ENCODE results near the gene MATN4. TPM values are rescaled to one million over a fixed set of nuclear protein-coding genes. Genes with fewer than 3 reads are reported as not detected.

MATN4 gene, protein sequence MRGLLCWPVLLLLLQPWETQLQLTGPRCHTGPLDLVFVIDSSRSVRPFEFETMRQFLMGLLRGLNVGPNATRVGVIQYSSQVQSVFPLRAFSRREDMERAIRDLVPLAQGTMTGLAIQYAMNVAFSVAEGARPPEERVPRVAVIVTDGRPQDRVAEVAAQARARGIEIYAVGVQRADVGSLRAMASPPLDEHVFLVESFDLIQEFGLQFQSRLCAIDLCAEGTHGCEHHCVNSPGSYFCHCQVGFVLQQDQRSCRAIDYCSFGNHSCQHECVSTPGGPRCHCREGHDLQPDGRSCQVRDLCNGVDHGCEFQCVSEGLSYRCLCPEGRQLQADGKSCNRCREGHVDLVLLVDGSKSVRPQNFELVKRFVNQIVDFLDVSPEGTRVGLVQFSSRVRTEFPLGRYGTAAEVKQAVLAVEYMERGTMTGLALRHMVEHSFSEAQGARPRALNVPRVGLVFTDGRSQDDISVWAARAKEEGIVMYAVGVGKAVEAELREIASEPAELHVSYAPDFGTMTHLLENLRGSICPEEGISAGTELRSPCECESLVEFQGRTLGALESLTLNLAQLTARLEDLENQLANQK
- 0.06 TPM in 1 of 2 replicates, not detected in the other for total RNA-seq

DNA sequence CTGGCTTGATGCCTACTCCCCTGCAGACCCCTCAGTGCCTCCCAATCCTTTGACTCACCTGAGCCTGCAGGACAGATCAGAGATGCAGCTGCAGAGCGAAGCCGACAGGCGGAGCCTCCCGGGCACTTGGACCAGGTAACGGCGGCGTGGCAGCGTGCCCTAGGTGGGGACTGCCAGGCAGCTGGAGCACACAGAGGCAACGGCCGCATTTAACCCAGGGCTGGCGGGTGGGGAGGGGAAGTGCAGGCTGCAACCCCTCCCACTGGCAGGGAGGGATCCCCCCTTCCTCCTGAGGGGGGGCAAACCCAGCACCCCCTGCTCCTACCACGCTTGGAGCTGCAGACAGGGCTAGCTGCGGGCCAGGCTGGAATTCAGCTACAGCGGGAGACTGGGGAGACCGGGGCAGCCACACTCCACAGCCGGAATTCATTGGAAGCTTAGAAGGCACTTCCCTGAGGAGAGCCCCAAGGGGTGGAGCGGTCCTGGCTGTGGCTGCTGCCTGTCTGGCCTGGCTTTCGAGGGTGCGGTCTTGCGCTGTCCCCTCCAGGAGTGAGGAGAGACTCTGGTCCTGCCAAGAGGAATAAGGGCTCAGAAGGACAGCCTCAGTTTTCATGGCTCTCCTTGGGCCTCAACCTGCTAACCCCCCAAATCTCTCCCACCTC lies at the start of gene MATN4:
Gene MATN4, minus strand, starts transcription at position 183 of the 662 bp plus-strand sequence. CDS start 2,717 bp downstream, outside the sequence.

DNA sequence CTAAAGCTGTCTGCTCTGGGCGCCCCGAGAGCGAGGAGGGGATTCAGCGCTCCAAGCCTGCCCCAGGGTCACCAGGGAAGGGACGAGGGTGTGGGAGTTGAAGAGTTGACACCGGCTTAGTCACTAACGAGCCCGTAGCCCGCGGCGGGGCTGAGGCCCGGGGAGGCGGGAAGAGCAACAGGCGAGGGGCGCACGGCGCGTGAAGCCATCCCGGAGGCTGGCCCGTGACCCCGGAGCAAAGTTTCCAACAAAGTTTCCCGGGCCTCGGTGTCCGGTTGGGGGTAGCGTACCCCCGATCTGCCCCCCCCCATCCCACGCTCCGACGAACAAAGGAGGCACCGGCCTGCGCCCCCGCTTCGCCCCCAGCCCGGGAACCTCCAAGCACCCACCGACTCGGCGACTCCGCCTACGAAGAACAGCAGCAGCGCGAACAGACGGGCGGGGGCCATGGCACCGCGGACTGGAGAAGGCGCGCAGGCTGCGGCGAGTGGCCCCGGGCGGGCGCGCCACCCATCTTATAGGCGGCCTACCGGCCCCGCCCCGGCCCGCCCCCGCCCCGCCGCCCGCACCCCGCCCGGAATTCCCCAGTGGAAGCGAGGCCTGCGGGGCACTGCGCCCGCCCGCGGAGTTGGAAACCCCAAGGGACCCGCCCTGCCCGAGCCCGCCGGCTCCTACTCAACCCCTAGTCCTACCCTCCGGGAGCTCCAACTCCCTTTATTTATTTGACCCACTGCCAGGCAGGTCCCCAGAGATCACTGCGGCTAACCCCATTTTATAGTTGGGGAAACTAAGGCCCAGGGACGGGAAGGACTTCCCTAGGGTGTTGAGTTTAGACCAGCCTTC lies 40.1 kb upstream of the MATN4 start, which contains the start of gene SDC4:
Gene SDC4, minus strand, starts transcription at position 489 of the 843 bp plus-strand sequence. Its CDS starts 40 bp downstream, at position 449.

DNA sequence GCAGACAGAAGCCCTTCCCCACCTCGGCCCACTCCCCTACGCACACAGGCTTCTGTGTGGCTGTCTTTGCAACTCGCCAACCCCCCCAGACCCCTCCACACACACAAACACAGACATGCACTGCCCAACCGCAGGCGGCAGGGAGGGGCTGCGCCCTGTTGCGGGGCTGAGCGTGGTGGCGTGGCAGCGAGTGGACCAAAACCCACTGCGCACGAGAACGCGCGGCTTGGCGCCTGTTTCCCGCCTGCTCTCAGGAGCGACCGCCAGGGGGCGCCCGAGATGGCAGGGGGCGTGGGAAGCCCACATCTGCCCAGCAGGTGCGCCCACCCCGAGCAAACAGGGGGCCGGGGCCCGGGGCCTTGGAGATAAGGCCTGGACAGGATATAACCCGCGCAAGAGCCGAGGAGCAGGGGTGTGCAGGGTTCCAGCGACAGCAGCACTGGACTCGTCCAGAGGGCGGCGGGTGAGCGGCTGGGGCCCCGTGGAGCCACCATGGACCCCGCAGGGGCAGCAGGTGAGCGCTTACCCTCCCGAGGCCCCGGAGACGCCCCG lies 1.6 kb downstream of the MATN4 start, which contains the start of gene RBPJL:
Gene RBPJL, plus strand, starts transcription at position 410 of the 552 bp plus-strand sequence. Its CDS starts 83 bp downstream, at position 493.

DNA sequence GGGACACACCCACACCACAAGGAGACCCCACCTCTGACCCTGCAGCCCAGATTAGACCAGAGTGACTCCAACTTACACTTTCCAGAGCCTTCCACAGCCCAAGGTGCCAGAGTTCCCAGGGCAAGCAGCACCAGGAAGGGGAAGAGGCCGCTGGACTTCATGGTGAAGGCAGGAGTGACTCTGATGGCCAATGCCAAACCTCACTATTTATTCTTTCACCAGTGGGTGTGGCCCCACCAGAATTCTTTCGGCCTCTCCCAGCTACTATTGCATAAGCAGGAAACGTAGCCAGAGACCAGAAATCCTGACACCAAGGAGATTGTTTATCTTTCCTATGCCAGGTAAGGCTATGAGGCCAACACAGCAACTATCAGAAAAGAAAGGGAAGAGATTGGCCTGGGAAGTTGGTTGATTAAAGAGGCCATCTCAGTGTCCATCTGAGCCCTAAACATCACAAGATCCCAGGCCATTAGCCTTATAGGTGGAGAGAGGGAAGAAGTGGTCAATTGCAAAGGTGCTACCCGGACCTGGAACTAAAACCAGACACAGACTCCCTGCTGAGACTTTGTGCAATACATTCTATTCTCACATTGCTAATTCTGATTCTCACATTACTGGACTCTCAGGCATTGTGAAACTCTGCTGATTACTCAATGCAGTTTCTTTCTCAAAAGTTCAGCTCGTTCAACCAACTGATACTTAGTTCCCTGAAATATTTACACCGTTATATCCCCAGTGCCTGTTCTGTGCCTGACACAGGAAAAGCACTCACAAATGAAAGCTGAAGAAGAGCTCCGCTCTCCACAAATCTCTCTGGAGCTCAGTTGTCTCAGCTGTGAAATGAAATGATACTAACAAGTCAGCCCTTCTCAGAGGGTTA lies 53.5 kb downstream of the MATN4 start, which contains the start of gene SLPI:
Gene SLPI, minus strand, starts transcription at position 182 of the 880 bp plus-strand sequence. Its CDS starts 21 bp downstream, at position 161.

Other genes with a start within 250 kb of the MATN4 start
- gene KCNS1, start 207.2 kb downstream of the MATN4 start, total RNA-seq: 0.16 and 0.38 TPM in 2 replicates
- not detected in 2 replicates for gene WFDC5, start 193.1 kb downstream of the MATN4 start, total RNA-seq
- not detected in 2 replicates for gene WFDC12, start 183.8 kb downstream of the MATN4 start, total RNA-seq
- gene PI3, start 133.4 kb downstream of the MATN4 start, total RNA-seq: not detected in 2 replicates
- gene SEMG1, start 101.3 kb downstream of the MATN4 start, total RNA-seq: not detected in 2 replicates
- gene SEMG2, start 86.9 kb downstream of the MATN4 start, total RNA-seq: not detected in 2 replicates
- gene SLPI, start 53.7 kb downstream of the MATN4 start, total RNA-seq: 2.6 TPM in 1 of 2 replicates, not detected in the other
- gene RBPJL, start 1.5 kb downstream of the MATN4 start, total RNA-seq: not detected in 2 replicates
- 12.6 and 88.2 TPM in 2 replicates for gene SDC4, start 40.1 kb upstream of the MATN4 start, total RNA-seq
- gene SYS1, start 54.9 kb upstream of the MATN4 start, total RNA-seq: 9.9 and 24.1 TPM in 2 replicates
- gene TP53TG5, start 70.0 kb upstream of the MATN4 start, total RNA-seq: not detected in 2 replicates
- gene DBNDD2, start 100.0 kb upstream of the MATN4 start, total RNA-seq: 1.5 and 6.1 TPM in 2 replicates
- gene PIGT, start 107.8 kb upstream of the MATN4 start, total RNA-seq: 13.0 and 30.6 TPM in 2 replicates
- gene WFDC2, start 161.5 kb upstream of the MATN4 start, total RNA-seq: not detected in 2 replicates
- not detected in 2 replicates for gene SPINT3, start 207.3 kb upstream of the MATN4 start, total RNA-seq
- gene WFDC6, start 231.2 kb upstream of the MATN4 start, total RNA-seq: not detected in 2 replicates
- not detected in 2 replicates for gene EPPIN, start 239.1 kb upstream of the MATN4 start, total RNA-seq

Data from bladder microvascular endothelial cell (primary cell).